Left ventricle myocardium inferior (tissue), 1 donor: Measurements from ENCODE around the gene FARP1. TPM values are rescaled to one million over a fixed set of nuclear protein-coding genes. Genes with fewer than 3 reads are reported as not detected.

ENCODE experiments used
- DNase-seq: peaks from one replicate; pipeline ENCODE4 v3.0.0-alpha.2; 2020
- H3K27ac ChIP-seq: fragments of 200-600 bp; replicated peaks from 2 replicates; pipeline ENCODE4 v1.8.0; 2021
- H3K27me3 ChIP-seq: fragments of 200-600 bp; 2 replicates; pipeline ENCODE4 v1.8.0; 2021; ENCODE audit warnings: low read depth
- H3K36me3 ChIP-seq: fragments of 200-600 bp; 2 replicates; pipeline ENCODE4 v1.8.0; 2021
- H3K4me1 ChIP-seq: fragments of 200-600 bp; 2 replicates; pipeline ENCODE4 v1.8.0; 2021
- H3K4me3 ChIP-seq: fragments of 200-600 bp; 2 replicates; pipeline ENCODE4 v1.8.0; 2021; ENCODE audit warnings: mild to moderate bottlenecking, moderate library complexity
- H3K9me3 ChIP-seq: fragments of 200-600 bp; replicated peaks from 2 replicates; pipeline ENCODE4 v1.8.0; 2021
- CTCF ChIP-seq: fragments of 200-600 bp; IDR thresholded peaks from 2 replicates; pipeline ENCODE4 v1.8.0; 2021; ENCODE audit warnings: antibody characterized with exemption, mild to moderate bottlenecking, borderline replicate concordance
- intact Hi-C: fragments of 100-400 bp; cut with micrococcal nuclease; formaldehyde crosslinking; loops from one replicate; pipeline ENCODE4 v1.11.0; 2022
- total RNA-seq: library from RNA; stranded (reverse); fragmentation: NEBNext Ultra II Directional; extraction: Animal tissue kit (Norgen Biotek cat#: 25700); gene quantifications from one replicate; pipeline ENCODE4 v1.2.1, GENCODE V29; 2021
- donor health status: DM: no; HTN: yes; CAD: no; lungs with severe emphysema.

The FARP1 gene
- total RNA-seq, 1 donor from 2014 or later = 17.6 TPM

- H3K36me3 ChIP-seq = no peaks in the 10 kb centered on the region
- H3K9me3 ChIP-seq = no peaks in the 10 kb centered on the region
- no peaks in the 10 kb centered on the region for H3K27me3 ChIP-seq
- no peak for DNase-seq
- H3K27ac ChIP-seq = peak overlapping the region; percentile 88
- peaks cover 96% of the 10 kb centered on the region for H3K4me1 ChIP-seq
- intact Hi-C loops = loop anchor here (10.0 kb wide), 1 partner anchor 89 kb away; the partner anchor contains the start of gene STK24
- no peak overlapping the region for H3K4me3 ChIP-seq
- no peak for TF ChIP-seq CTCF
Measured at GRCh38 chr13:98485561-98485960, 342.7 kb downstream of the FARP1 start.

- DNase-seq = no peak
- H3K9me3 ChIP-seq = no peaks in the 10 kb centered on the region
- H3K36me3 ChIP-seq = no peaks in the 10 kb centered on the region
- intact Hi-C loops = loop anchor here (10.0 kb wide), 1 partner anchor 88 kb away; the partner anchor contains the start of gene STK24
- peaks cover 96% of the 10 kb centered on the region for H3K4me1 ChIP-seq
- no peak overlapping the region for H3K27ac ChIP-seq
- H3K27me3 ChIP-seq = no peaks in the 10 kb centered on the region
- H3K4me3 ChIP-seq = no peak overlapping the region
- no peak for TF ChIP-seq CTCF
Measured at GRCh38 chr13:98486412-98486811, 343.5 kb downstream of the FARP1 start.

GRCh38 chr13:98487016-98487415 lies 344.1 kb downstream of the FARP1 start:
- no peaks in the 10 kb centered on the region for H3K27me3 ChIP-seq
- H3K27ac ChIP-seq = no peak overlapping the region
- no peaks in the 10 kb centered on the region for H3K9me3 ChIP-seq
- no peak overlapping the region for H3K4me3 ChIP-seq
- H3K4me1 ChIP-seq = peaks cover 95% of the 10 kb centered on the region
- DNase-seq = no peak
- intact Hi-C loops = loop anchor here (10.0 kb wide), 1 partner anchor 88 kb away; the partner anchor contains the start of gene STK24
- H3K36me3 ChIP-seq = no peaks in the 10 kb centered on the region
- no peak for TF ChIP-seq CTCF

- no peak for DNase-seq
- Histone ChIP-seq H3K27ac (no peak overlapping the region), H3K9me3 (no peaks in the 10 kb centered on the region), H3K36me3 (no peaks in the 10 kb centered on the region), H3K4me3 (no peak overlapping the region), H3K27me3 (no peaks in the 10 kb centered on the region), H3K4me1 (peaks cover 95% of the 10 kb centered on the region)
- intact Hi-C loops = loop anchor here (10.0 kb wide), 1 partner anchor 87 kb away; the partner anchor contains the start of gene STK24
- TF ChIP-seq CTCF = no peak
Measured at GRCh38 chr13:98487522-98487921, 344.6 kb downstream of the FARP1 start.

- intact Hi-C loops = loop anchor here (10.0 kb wide), 1 partner anchor 86 kb away; the partner anchor contains the start of gene STK24
- H3K27ac ChIP-seq = no peak overlapping the region
- H3K27me3 ChIP-seq = no peaks in the 10 kb centered on the region
- no peaks in the 10 kb centered on the region for H3K9me3 ChIP-seq
- no peaks in the 10 kb centered on the region for H3K36me3 ChIP-seq
- DNase-seq = no peak
- TF ChIP-seq CTCF = no peak
- no peak overlapping the region for H3K4me3 ChIP-seq
- H3K4me1 ChIP-seq = peaks cover 92% of the 10 kb centered on the region
Measured at GRCh38 chr13:98488736-98489135, 345.8 kb downstream of the FARP1 start.
